ENCODE measurements around the gene LIM2.

GRCh38 chr19:51331716-51332115 is 56.1 kb downstream of the LIM2 start:
- TF ChIP-seq YY1 (IDR thresholded peaks at IDR 0.05; ENCODE audit: insufficient read depth, insufficient read length) (no peak), ZNF274 (IDR thresholded peaks at IDR 0.05; ENCODE audit: low read depth, low read length) (no peak)
